GM12878 (cell line): Measurements from ENCODE around the gene SCN5A. TPM values are rescaled to one million over a fixed set of nuclear protein-coding genes. Genes with fewer than 3 reads are reported as not detected.
A peak's percentile ranks its signal among the peaks of the same experiment; 100 is the strongest.

Experiments
- ATAC-seq: fragments of 200-7000 bp; cut with Tn5 transposase; 3 replicates; pipeline ENCODE4 v1.9.1; 2020; ENCODE audit warnings: mild to moderate bottlenecking, moderate library complexity
- BruUV-seq: library from RNA; stranded (reverse); fragments of 400-500 nt; replicated peaks from 2 replicates; lab custom pipeline; 2021; lab: Mats Ljungman, UMichigan
- CTCF ChIA-PET: fragments of 300-600 bp; sonication (Branson Sonifier 250); formaldehyde crosslinking; extraction: SDS; loops from one replicate; lab custom pipeline; 2021; ENCODE audit warnings: inconsistent platforms; lab: Yijun Ruan, JAX
- POLR2A ChIA-PET: fragments of 350-600 bp; formaldehyde crosslinking; extraction: SDS; loops from one replicate; lab custom pipeline; 2021; ENCODE audit warnings: inconsistent platforms; lab: Charles Lee
- RAD21 ChIA-PET: fragments of 300-600 bp; sonication (Branson Sonifier 250); formaldehyde crosslinking; loops from one replicate; lab custom pipeline; 2023; ENCODE audit warnings: antibody characterized with exemption; ENCODE audit not compliant: unreplicated experiment; lab: Charles Lee
- SMC1A ChIA-PET: fragments of 300-600 bp; sonication (Branson Sonifier 250); formaldehyde crosslinking; loops from one replicate; lab custom pipeline; 2023; ENCODE audit not compliant: unreplicated experiment, uncharacterized antibody; lab: Charles Lee
- DNase-seq: peaks from one replicate; pipeline ENCODE4 v3.0.0-alpha.2; 2011; ENCODE audit warnings: low read depth, low spot score
- FAIRE-seq: peaks from 3 replicates; lab custom pipeline; 2011; peaks lifted over from hg19 to GRCh38; lab: Jason Lieb, UNC
- H2AFZ ChIP-seq: 2 replicates; pipeline ENCODE4 v1.6.0; 2011; ENCODE audit warnings: low read depth, low read length, control low read depth; ENCODE audit not compliant: control insufficient read depth
- H3K27ac ChIP-seq: 2 replicates; pipeline ENCODE4 v1.5.1; 2011; ENCODE audit warnings: control low read depth; ENCODE audit not compliant: control insufficient read depth, insufficient read depth
- H3K27me3 ChIP-seq, 2 experiments: replicated peaks in 1 of 2; 2 replicates each; pipeline versions ENCODE4 v1.6.0 to v1.6.1; 2011; ENCODE audit warnings: low read length in 1 of 2; ENCODE audit not compliant: control insufficient read depth in 2 of 2, insufficient read depth in 2 of 2
- H3K36me3 ChIP-seq, 2 experiments: 2 replicates each; pipeline ENCODE4 v1.5.1; 2011; ENCODE audit warnings: low read length in 1 of 2; ENCODE audit not compliant: control insufficient read depth in 2 of 2, insufficient read depth in 2 of 2
- H3K4me1 ChIP-seq: 2 replicates; pipeline ENCODE4 v1.6.1; 2011; ENCODE audit warnings: mild to moderate bottlenecking, low read length, moderate library complexity, mixed read lengths; ENCODE audit not compliant: control insufficient read depth, insufficient read depth
- H3K4me2 ChIP-seq: 2 replicates; pipeline ENCODE4 v1.6.0; 2011; ENCODE audit warnings: control low read depth; ENCODE audit not compliant: control insufficient read depth, insufficient read depth
- H3K4me3 ChIP-seq: fragments of 200-600 bp; sonication (generic); 2 replicates; pipeline ENCODE4 v1.5.1; 2016
- H3K79me2 ChIP-seq: 2 replicates; pipeline ENCODE4 v1.6.0; 2011; ENCODE audit warnings: low read length; ENCODE audit not compliant: control insufficient read depth, insufficient read depth
- H3K9ac ChIP-seq: 2 replicates; pipeline ENCODE4 v1.8.0; 2011; ENCODE audit warnings: low read length, control low read depth, mixed read lengths; ENCODE audit not compliant: control insufficient read depth, insufficient read depth
- H3K9me3 ChIP-seq: replicated peaks from 3 replicates; pipeline ENCODE4 v1.5.1; 2011; ENCODE audit warnings: mild to moderate bottlenecking, low read length; ENCODE audit not compliant: control insufficient read depth, insufficient read depth
- H4K20me1 ChIP-seq: 2 replicates; pipeline ENCODE4 v1.6.0; 2011; ENCODE audit not compliant: control insufficient read depth, insufficient read depth
- BACH1 ChIP-seq: fragments of 450-650 bp; IDR thresholded peaks from 2 replicates; pipeline ENCODE4 v1.6.1; 2017; ENCODE audit warnings: mild to moderate bottlenecking, borderline replicate concordance
- BCL11A ChIP-seq: IDR thresholded peaks from 2 replicates; pipeline ENCODE4 v1.6.1; 2011; ENCODE audit warnings: low read depth, low read length
- CBX5 ChIP-seq: sonication (generic); IDR thresholded peaks from 2 replicates; pipeline ENCODE4 v1.6.1; 2016; ENCODE audit warnings: low read depth, moderate library complexity, mild to moderate bottlenecking, inconsistent platforms
- CHD2 ChIP-seq: IDR thresholded peaks from 2 replicates; pipeline ENCODE4 v1.6.1; 2011; ENCODE audit warnings: low read depth, low read length, improper control_type of control experiment, borderline replicate concordance
- CREB1 ChIP-seq: IDR thresholded peaks from 2 replicates; pipeline ENCODE4 v1.6.1; 2012; ENCODE audit warnings: low read depth, mild to moderate bottlenecking, inconsistent platforms
- DPF2 ChIP-seq: fragments of 450-650 bp; IDR thresholded peaks from 2 replicates; pipeline ENCODE4 v1.6.1; 2017; ENCODE audit warnings: mild to moderate bottlenecking
- ETV6 ChIP-seq, 2 experiments: fragments of 450-650 bp in 1 of 2; IDR thresholded peaks in 1 of 2; conservative IDR thresholded peaks in 1 of 2; 2 replicates each; pipeline ENCODE4 v1.6.1; 2014; ENCODE audit warnings: antibody characterized with exemption in 1 of 2, borderline replicate concordance in 1 of 2, low read depth in 1 of 2, mild to moderate bottlenecking in 1 of 2, moderate library complexity in 1 of 2
- HDAC2 ChIP-seq: fragments of 200-600 bp; sonication (generic); IDR thresholded peaks from 2 replicates; pipeline ENCODE4 v1.6.1; 2017
- IKZF1 ChIP-seq: fragments of 450-650 bp; conservative IDR thresholded peaks from 2 replicates; pipeline ENCODE4 v1.6.1; 2017; ENCODE audit warnings: antibody characterized with exemption, mild to moderate bottlenecking
- MTA3 ChIP-seq: IDR thresholded peaks from 2 replicates; pipeline ENCODE4 v1.6.1; 2012; ENCODE audit warnings: low read length, inconsistent platforms, borderline replicate concordance
- NRF1 ChIP-seq: conservative IDR thresholded peaks from 2 replicates; pipeline ENCODE4 v1.6.1; 2011; ENCODE audit warnings: mild to moderate bottlenecking, low read depth, low read length, improper control_type of control experiment
- RB1 ChIP-seq: fragments of 450-650 bp; formaldehyde crosslinking; IDR thresholded peaks from 2 replicates; pipeline ENCODE4 v1.6.1; 2017; ENCODE audit warnings: mild to moderate bottlenecking, borderline replicate concordance
- RELA ChIP-seq: fragments of 450-650 bp; IDR thresholded peaks from 2 replicates; pipeline ENCODE4 v1.8.0; 2014; ENCODE audit warnings: borderline replicate concordance; ENCODE audit not compliant: partially characterized antibody
- SREBF2 ChIP-seq: IDR thresholded peaks from 2 replicates; pipeline ENCODE4 v1.6.1; 2012; ENCODE audit warnings: mild to moderate bottlenecking, low read length
- SUPT20H ChIP-seq: IDR thresholded peaks from 2 replicates; pipeline ENCODE4 v1.6.1; 2011; ENCODE audit warnings: low read depth, mild to moderate bottlenecking, low read length, moderate library complexity, borderline replicate concordance; ENCODE audit not compliant: control insufficient read depth
- TCF3 ChIP-seq: IDR thresholded peaks from 2 replicates; pipeline ENCODE4 v1.6.1; 2012; ENCODE audit warnings: low read depth, mild to moderate bottlenecking, low read length, borderline replicate concordance; ENCODE audit not compliant: insufficient read depth
- ZBED1 ChIP-seq: IDR thresholded peaks from 2 replicates; pipeline ENCODE4 v1.6.1; 2016; ENCODE audit warnings: borderline replicate concordance
- ZNF217 ChIP-seq: fragments of 450-650 bp; IDR thresholded peaks from 2 replicates; pipeline ENCODE4 v1.6.1; 2017; ENCODE audit warnings: antibody characterized with exemption, mild to moderate bottlenecking
- ZSCAN29 ChIP-seq: fragments of 450-650 bp; IDR thresholded peaks from 2 replicates; pipeline ENCODE4 v1.6.1; 2017; ENCODE audit warnings: mild to moderate bottlenecking, moderate library complexity
- ZZZ3 ChIP-seq: IDR thresholded peaks from 2 replicates; pipeline ENCODE4 v1.6.1; 2011; ENCODE audit warnings: low read depth; ENCODE audit not compliant: control insufficient read depth, insufficient read length
- WGBS: methylation state at CpG from one replicate; pipeline ENCODE4 v1.1.6; 2016; ENCODE audit warnings: low lambda C conversion rate; ENCODE audit not compliant: insufficient replicate concordance, insufficient coverage; ENCODE audit errors: missing lambda C conversion rate; 5-methylcytosine and 5-hydroxymethylcytosine counted together
- in situ Hi-C: fragments of 300-500 bp; cut with MboI; formaldehyde crosslinking; loops from 9 replicates; pipeline ENCODE4 v1.14.3; 2018; ENCODE audit warnings: mixed read lengths
- intact Hi-C: fragments of 100-400 bp; cut with micrococcal nuclease; formaldehyde crosslinking; loops from one replicate; pipeline ENCODE4 v1.14.2; 2022; ENCODE audit not compliant: unreplicated experiment
- polyA plus RNA-seq, 11 experiments: library from polyadenylated mRNA; depleted of rRNA in 4 of 11; unstranded in 6 of 11; stranded (reverse) in 5 of 11; fragments of >200 nt; fragmentation: Nextera tagmentation in 4 of 11; fragmentation: Illumina TruSeq in 1 of 11; extraction: Ambion mirVana in 4 of 11; extraction: Trizol in 1 of 11; gene quantifications; 1 replicate in 1 of 11; 2 replicates in 10 of 11; pipeline versions ENCODE4 v1.2.1 to v1.2.3, GENCODE V29; 2011 to 2016; ENCODE audit warnings: inconsistent platforms in 2 of 11, missing spikeins in 2 of 11, low read depth in 1 of 11
- total RNA-seq, 4 experiments: library from RNA; depleted of rRNA in 3 of 4; stranded (reverse); fragments of >200 nt in 3 of 4; fragmentation: Illumina TruSeq in 1 of 4; extraction: Trizol in 1 of 4; gene quantifications; 2 replicates each; pipeline versions ENCODE4 v1.2.1 to v1.2.3, GENCODE V29; 2013 to 2021
- TF ChIP-seq, protein P1 (sequence below): IDR thresholded peaks from 2 replicates; pipeline ENCODE4 v1.6.1; 2012; ENCODE audit warnings: mild to moderate bottlenecking, low read depth, low read length
- TF ChIP-seq, protein P2 (sequence below): IDR thresholded peaks from 2 replicates; pipeline ENCODE4 v1.6.1; 2011; ENCODE audit warnings: low read depth, low read length, improper control_type of control experiment, borderline replicate concordance

Gene SCN5A
- total and polyA plus RNA-seq, 10 of the 15 experiments (the other 5 are each of a cell fraction or from before 2014, with no cell fraction given), result not detected

DNA sequence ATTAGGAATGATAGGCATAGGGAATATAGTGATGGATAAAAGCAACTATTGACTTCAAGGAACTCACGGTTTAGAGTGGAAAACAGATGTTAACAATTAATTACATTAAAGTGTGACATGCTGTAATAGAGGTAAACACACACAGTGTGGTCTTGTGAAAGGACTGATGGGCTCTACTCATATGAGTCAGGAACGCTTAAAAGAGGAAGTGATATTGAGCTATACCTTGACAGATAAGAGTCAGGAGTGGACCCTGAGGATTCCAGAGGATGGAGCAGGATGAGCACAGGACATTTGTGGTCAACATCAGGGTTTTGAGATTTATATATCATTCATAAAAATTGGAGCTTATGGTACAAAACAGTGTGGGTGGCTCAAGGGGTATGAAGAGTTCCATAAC is 142.4 kb downstream of the SCN5A start:
- Histone ChIP-seq H3K4me2 (no peak overlapping the region), H3K27ac (no peak overlapping the region), H3K4me1 (peaks cover 3% of the 10 kb centered on the region; the same call in 1 of the 2 replicates), H4K20me1 (no peaks in the 10 kb centered on the region), H3K79me2 (no peaks in the 10 kb centered on the region), H3K4me3 (no peak overlapping the region), H2AFZ (no peak overlapping the region), H3K9me3 (no peaks in the 10 kb centered on the region), H3K36me3 (peaks cover 0 to 7% of the 10 kb centered on the region in 2 experiments; a peak in 2 of 4 replicates), H3K9ac (no peak overlapping the region), H3K27me3 (no peaks in the 10 kb centered on the region)
- ATAC-seq (peak; percentile 100), FAIRE-seq (peak; percentile 31), DNase-seq (peak; percentile 33)
- POLR2A ChIA-PET, result interaction anchor here (0.5 to 0.9 kb wide), 2 partner anchors 11 to 400 kb away, joined by 3 to 8 read pairs; no protein-coding TSS in a partner anchor
- SMC1A ChIA-PET, result interaction anchor here (1.3 to 2.0 kb wide), 2 partner anchors 8 to 14 kb away, joined by 3 to 8 read pairs; no protein-coding TSS in a partner anchor
- 41% methylated on average over 2 of the region's 2 CpGs for WGBS
- in situ Hi-C loops (no loop called here), intact Hi-C loops (no loop called here)
- CTCF ChIA-PET, result interaction anchor here (1.8 to 8.6 kb wide), 4 partner anchors 10 to 493 kb away, joined by 7 to 120 read pairs (median 14); partner anchors contain the start of genes EXOG and XYLB
- BruUV-seq, result no TSS peak
- RAD21 ChIA-PET, result interaction anchor here (1.6 to 2.0 kb wide), 2 partner anchors 10 to 13 kb away, joined by 8 to 10 read pairs; partner anchors contain the start of gene EXOG
- TF ChIP-seq HDAC2 (no peak), IKZF1 (peak; percentile 90), ZBED1 (no peak), BCL11A (peak; percentile 78), ZSCAN29 (no peak), RELA (no peak), ETV6 (conservative IDR thresholded peaks at IDR 0.05 in 1 of 2, IDR thresholded peaks at IDR 0.05 in 1 of 2; ENCODE audit: borderline replicate concordance in 1 of 2, low read depth in 1 of 2) (no peak), CHD2 (no peak), CBX5 (no peak), NRF1 (no peak), DPF2 (peak; percentile 95), SREBF2 (no peak), RB1 (no peak), BACH1 (peak; percentile 77; the same call in 1 of the 2 replicates), TCF3 (no peak), ZNF217 (0 out of 2 replicates have a peak, but pooled peaks have one; percentile 53), ZZZ3 (no peak), CREB1 (no peak), SUPT20H (no peak), MTA3 (no peak)
- TF ChIP-seq, protein P1, sequence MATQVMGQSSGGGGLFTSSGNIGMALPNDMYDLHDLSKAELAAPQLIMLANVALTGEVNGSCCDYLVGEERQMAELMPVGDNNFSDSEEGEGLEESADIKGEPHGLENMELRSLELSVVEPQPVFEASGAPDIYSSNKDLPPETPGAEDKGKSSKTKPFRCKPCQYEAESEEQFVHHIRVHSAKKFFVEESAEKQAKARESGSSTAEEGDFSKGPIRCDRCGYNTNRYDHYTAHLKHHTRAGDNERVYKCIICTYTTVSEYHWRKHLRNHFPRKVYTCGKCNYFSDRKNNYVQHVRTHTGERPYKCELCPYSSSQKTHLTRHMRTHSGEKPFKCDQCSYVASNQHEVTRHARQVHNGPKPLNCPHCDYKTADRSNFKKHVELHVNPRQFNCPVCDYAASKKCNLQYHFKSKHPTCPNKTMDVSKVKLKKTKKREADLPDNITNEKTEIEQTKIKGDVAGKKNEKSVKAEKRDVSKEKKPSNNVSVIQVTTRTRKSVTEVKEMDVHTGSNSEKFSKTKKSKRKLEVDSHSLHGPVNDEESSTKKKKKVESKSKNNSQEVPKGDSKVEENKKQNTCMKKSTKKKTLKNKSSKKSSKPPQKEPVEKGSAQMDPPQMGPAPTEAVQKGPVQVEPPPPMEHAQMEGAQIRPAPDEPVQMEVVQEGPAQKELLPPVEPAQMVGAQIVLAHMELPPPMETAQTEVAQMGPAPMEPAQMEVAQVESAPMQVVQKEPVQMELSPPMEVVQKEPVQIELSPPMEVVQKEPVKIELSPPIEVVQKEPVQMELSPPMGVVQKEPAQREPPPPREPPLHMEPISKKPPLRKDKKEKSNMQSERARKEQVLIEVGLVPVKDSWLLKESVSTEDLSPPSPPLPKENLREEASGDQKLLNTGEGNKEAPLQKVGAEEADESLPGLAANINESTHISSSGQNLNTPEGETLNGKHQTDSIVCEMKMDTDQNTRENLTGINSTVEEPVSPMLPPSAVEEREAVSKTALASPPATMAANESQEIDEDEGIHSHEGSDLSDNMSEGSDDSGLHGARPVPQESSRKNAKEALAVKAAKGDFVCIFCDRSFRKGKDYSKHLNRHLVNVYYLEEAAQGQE, result no peak
- TF ChIP-seq, protein P2, sequence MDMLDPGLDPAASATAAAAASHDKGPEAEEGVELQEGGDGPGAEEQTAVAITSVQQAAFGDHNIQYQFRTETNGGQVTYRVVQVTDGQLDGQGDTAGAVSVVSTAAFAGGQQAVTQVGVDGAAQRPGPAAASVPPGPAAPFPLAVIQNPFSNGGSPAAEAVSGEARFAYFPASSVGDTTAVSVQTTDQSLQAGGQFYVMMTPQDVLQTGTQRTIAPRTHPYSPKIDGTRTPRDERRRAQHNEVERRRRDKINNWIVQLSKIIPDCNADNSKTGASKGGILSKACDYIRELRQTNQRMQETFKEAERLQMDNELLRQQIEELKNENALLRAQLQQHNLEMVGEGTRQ, result no peak
